Measurements from ENCODE around the gene PPM1E.
"Not testable (repeated sequence)": the region's sequence is repeated elsewhere in the genome, so short reads cannot be mapped to it uniquely, and the experiment has no call there.

Gene PPM1E

DNA sequence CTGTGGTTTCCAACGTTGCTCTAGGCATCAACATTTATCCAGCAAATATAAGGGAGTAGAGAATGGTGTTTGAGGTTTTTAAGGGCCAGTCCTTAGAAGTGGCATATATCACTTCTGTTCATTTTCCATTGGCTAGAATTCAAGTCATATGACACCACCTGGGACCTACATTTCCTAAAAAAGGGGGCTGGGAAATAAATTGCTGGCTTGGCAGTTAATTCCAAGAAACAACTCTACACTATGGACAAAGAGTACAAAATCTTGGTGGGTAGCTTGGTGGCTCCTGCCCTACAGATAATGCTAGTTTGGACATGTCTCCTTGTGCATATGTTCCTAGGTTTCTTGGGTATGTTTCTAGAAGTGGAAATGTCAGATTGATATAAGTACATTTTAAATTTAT is 7.6 kb downstream of the PPM1E start:
- no peak for DNase-seq (ENCODE audit: low read depth)
- H3K4me3 ChIP-seq (ENCODE audit: control insufficient read depth, low read depth, low read length) = no peak overlapping the region
- TF ChIP-seq, protein P1, sequence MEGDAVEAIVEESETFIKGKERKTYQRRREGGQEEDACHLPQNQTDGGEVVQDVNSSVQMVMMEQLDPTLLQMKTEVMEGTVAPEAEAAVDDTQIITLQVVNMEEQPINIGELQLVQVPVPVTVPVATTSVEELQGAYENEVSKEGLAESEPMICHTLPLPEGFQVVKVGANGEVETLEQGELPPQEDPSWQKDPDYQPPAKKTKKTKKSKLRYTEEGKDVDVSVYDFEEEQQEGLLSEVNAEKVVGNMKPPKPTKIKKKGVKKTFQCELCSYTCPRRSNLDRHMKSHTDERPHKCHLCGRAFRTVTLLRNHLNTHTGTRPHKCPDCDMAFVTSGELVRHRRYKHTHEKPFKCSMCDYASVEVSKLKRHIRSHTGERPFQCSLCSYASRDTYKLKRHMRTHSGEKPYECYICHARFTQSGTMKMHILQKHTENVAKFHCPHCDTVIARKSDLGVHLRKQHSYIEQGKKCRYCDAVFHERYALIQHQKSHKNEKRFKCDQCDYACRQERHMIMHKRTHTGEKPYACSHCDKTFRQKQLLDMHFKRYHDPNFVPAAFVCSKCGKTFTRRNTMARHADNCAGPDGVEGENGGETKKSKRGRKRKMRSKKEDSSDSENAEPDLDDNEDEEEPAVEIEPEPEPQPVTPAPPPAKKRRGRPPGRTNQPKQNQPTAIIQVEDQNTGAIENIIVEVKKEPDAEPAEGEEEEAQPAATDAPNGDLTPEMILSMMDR (conservative IDR thresholded peaks at IDR 0.05; ENCODE audit: control insufficient read depth, insufficient read depth, low read depth, low read length) = no peak

DNA sequence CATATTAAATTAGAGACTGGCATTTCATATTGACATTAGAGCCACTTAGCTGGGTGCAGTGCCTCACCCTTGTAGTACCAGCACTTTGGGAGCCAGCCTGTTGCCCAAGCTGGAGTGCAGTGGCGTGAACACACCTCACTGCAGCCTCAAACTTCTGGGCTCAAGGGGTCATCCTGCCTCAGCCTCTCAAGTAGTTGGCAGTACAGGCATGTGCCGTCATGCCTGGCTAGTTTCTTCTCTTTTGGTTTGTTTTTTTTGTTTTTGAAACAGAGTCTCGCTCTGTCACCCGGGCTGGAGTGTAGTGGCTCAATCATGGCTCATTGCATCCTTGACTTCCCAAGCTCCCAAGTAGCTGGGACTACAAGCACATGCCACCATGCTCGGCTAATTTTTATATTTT is 8.7 kb downstream of the PPM1E start:
- no peak for DNase-seq (ENCODE audit: low read depth)
- TF ChIP-seq, protein P1 (conservative IDR thresholded peaks at IDR 0.05; ENCODE audit: control insufficient read depth, insufficient read depth, low read depth, low read length) = no peak
- H3K4me3 ChIP-seq (ENCODE audit: control insufficient read depth, low read depth, low read length) = no peak overlapping the region

DNA sequence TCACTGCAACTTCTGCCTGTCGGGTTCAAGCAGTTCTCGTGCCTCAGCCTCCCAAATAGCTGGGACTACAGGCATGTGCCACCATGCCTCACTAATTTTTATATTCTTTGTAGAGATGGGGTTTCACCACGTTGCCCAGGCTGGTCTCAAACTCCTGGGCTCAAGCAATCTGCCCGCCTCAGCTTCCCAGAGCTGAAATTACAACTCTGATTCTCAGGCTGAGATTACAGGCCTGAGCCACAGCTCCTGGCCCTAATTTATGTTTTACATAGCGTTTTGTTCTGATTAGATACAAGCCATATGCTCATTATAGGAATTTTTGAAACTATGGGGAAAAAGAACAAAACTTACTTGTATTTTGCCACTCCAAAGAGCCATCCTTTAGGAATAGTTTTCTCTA is 22.8 kb downstream of the PPM1E start:
- DNase-seq (ENCODE audit: low read depth); H3K4me3 ChIP-seq (ENCODE audit: control insufficient read depth, low read depth, low read length): not testable (repeated sequence)

DNA sequence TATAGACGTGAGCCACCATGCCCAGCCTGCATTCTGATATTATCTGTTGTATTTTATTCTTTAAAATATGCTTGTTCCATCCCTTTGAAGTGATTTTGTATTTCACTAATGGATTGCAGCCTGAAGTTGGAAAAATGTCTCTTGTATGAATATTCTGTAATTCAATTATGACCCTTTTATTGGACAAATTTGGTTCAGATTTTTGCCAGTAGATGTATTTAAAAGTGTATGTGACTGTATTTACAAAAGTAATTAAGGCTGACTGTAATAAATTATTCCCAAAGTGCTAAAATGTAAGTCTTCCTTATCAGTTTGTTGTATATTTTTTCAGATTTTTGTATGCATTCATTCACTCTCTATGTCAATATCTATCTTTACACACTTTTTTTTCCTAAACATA is 23.8 kb downstream of the PPM1E start:
- no peak overlapping the region for H3K4me3 ChIP-seq (ENCODE audit: control insufficient read depth, low read depth, low read length)
- DNase-seq (ENCODE audit: low read depth) = no peak
- TF ChIP-seq, protein P1 (conservative IDR thresholded peaks at IDR 0.05; ENCODE audit: control insufficient read depth, insufficient read depth, low read depth, low read length) = no peak

DNA sequence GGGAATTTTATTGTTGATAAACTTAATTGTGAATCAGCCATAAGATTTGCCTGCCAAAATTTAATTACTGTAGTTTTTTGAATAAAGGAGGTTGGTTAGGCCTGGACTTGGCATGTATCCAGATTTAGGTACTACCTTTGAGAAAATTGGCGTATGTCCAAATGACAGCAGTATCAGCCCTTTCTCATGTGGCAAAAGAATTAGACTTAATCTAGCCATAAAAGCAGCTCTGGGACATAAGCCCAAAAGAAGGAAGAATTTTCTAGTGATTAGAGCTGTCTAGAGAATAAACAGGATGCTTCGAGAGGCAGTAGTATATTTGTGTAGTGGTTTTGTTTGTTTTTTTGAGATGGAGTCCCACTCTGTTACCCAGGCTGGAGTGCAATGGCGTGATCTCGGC is 27.7 kb downstream of the PPM1E start:
- no peak overlapping the region for H3K4me3 ChIP-seq (ENCODE audit: control insufficient read depth, low read depth, low read length)
- no peak for DNase-seq (ENCODE audit: low read depth)
- TF ChIP-seq, protein P1 (conservative IDR thresholded peaks at IDR 0.05; ENCODE audit: control insufficient read depth, insufficient read depth, low read depth, low read length) = no peak

DNA sequence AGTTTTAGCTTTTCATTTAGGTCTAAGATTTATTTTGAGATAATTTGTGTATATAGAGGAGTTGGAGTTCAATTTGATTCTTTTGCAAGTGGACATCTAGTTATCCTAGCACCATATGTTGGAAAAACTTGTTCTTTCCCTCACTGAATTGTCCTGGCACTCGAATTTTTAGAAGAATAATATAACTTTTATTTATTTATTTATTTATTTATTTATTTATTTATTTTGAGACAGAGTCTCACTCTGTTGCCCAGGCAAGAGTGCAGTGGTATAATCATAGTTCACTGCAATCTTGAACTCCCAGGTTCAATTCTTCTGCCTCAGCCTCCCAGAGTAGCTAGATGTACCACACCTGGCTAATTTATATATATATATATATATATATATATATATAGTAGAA is 29.4 kb downstream of the PPM1E start:
- H3K4me3 ChIP-seq (ENCODE audit: control insufficient read depth, low read depth, low read length) = no peak overlapping the region
- TF ChIP-seq, protein P1 (conservative IDR thresholded peaks at IDR 0.05; ENCODE audit: control insufficient read depth, insufficient read depth, low read depth, low read length) = no peak

DNA sequence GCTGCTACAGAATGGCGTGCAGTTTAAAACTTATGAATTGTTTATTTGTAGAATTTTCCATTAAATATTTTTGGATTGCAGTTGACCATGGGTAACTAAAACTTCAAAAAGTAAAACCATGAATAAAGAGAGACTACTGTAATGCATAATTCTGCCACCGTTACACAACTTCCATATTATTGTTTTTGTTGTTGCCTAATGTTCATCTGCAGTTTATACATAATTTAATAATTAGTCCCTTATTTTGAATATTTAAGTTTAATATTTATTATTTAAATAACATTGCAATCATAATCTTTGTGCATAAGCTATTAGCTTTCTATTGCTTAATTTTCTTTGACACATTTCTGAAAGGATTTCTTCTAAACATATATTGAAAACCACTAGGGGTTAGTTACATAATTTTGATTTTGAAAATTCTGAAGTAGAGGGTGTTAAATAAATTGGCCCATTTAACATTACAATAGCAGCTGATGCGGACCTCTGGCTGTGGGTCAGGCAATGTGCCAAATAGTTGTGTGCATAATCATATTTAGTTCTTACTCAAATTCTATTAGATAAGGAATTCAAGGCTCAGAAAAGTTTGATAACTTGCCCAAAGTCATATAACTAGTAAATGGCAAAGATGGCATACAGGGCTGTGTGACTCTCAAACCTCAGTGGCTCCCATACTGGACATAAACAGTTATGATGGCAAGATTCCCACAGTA is 31.1 kb downstream of the PPM1E start:
- peak; percentile 54 for DNase-seq (ENCODE audit: low read depth)
- TF ChIP-seq, protein P1 (conservative IDR thresholded peaks at IDR 0.05; ENCODE audit: control insufficient read depth, insufficient read depth, low read depth, low read length) = no peak

More for the DNA sequence above, 29.4 kb downstream of the PPM1E start:
- no peak for DNase-seq (ENCODE audit: low read depth)

More for the DNA sequence above, 31.1 kb downstream of the PPM1E start:
- H3K4me3 ChIP-seq (ENCODE audit: control insufficient read depth, low read depth, low read length) = no peak overlapping the region

Measured in fibroblast of mammary gland (primary cell).